H1 (cell line): ENCODE results near the gene IL31. TPM values are rescaled to one million over a fixed set of nuclear protein-coding genes. Genes with fewer than 3 reads are reported as not detected.

Experiments used
- CTCF ChIA-PET: fragments of 300-600 bp; sonication (Branson Sonifier 250); formaldehyde crosslinking; loops from one replicate; lab custom pipeline; 2021; ENCODE audit not compliant: partially characterized antibody; lab: Charles Lee
- POLR2A ChIA-PET: fragments of 300-600 bp; sonication (Branson Sonifier 250); formaldehyde crosslinking; loops from one replicate; lab custom pipeline; 2021; ENCODE audit warnings: inconsistent platforms; ENCODE audit not compliant: partially characterized antibody; lab: Charles Lee
- DNase-seq, 2 experiments: peaks; one replicate each; pipeline versions ENCODE4 v3.0.0 to v3.0.0-alpha.2; 2010 to 2022; ENCODE audit warnings: low spot score in 2 of 2, low read depth in 1 of 2, mixed read lengths in 1 of 2
- FAIRE-seq: peaks from 2 replicates; lab custom pipeline; 2011; peaks lifted over from hg19 to GRCh38; lab: Jason Lieb, UNC
- H2AFZ ChIP-seq: 2 replicates; pipeline ENCODE4 v1.8.1; 2012; ENCODE audit warnings: low read length, inconsistent platforms
- H2AK5ac ChIP-seq: 2 replicates; pipeline ENCODE4 v1.6.1; 2013; ENCODE audit warnings: low read depth, low read length
- H2BK120ac ChIP-seq: replicated peaks from 2 replicates; pipeline ENCODE3; 2013; ENCODE audit warnings: low read depth, low read length, inconsistent platforms
- H2BK12ac ChIP-seq: 2 replicates; pipeline ENCODE4 v1.6.1; 2013; ENCODE audit warnings: low read depth, low read length
- H2BK15ac ChIP-seq: 2 replicates; pipeline ENCODE4 v1.6.1; 2013; ENCODE audit warnings: low read length
- H2BK20ac ChIP-seq: 2 replicates; pipeline ENCODE4 v1.6.1; 2013; ENCODE audit warnings: low read length
- H2BK5ac ChIP-seq: 2 replicates; pipeline ENCODE4 v1.6.1; 2013; ENCODE audit warnings: low read depth, low read length
- H3K14ac ChIP-seq: 2 replicates; pipeline ENCODE4 v1.6.1; 2013; ENCODE audit warnings: inconsistent platforms; ENCODE audit not compliant: insufficient read length
- H3K18ac ChIP-seq: 2 replicates; pipeline ENCODE4 v1.6.1; 2013; ENCODE audit warnings: low read length; ENCODE audit errors: extremely low read depth
- H3K23ac ChIP-seq: 2 replicates; pipeline ENCODE4 v1.6.1; 2013; ENCODE audit warnings: inconsistent platforms; ENCODE audit not compliant: insufficient read length
- H3K23me2 ChIP-seq: 2 replicates; pipeline ENCODE4 v1.6.1; 2013; ENCODE audit warnings: low read depth, low read length
- H3K27ac ChIP-seq: 2 replicates; pipeline ENCODE4 v1.6.1; 2011; ENCODE audit warnings: low read depth, low read length, inconsistent platforms
- H3K27me3 ChIP-seq, 4 experiments: replicated peaks in 1 of 4; 1 replicate in 1 of 4; 2 replicates in 3 of 4; pipeline versions ENCODE4 v1.6.1 to v1.8.1; 2011 to 2013; ENCODE audit warnings: low read length in 3 of 4, mild to moderate bottlenecking in 3 of 4, inconsistent platforms in 2 of 4, mixed read lengths in 2 of 4, moderate library complexity in 1 of 4; ENCODE audit not compliant: control insufficient read depth in 3 of 4, insufficient read depth in 3 of 4; ENCODE audit errors: extremely low read depth in 1 of 4
- H3K36me3 ChIP-seq, 4 experiments: 2 replicates each; pipeline versions ENCODE4 v1.6.1 to v1.8.1; 2011 to 2013; ENCODE audit warnings: mild to moderate bottlenecking in 4 of 4, low read length in 3 of 4, moderate library complexity in 2 of 4, control low read depth in 1 of 4, inconsistent platforms in 1 of 4; ENCODE audit not compliant: insufficient read depth in 4 of 4, control insufficient read depth in 2 of 4
- H3K4ac ChIP-seq: replicated peaks from 2 replicates; pipeline ENCODE3; 2013; ENCODE audit warnings: low read length, low read depth, mixed read lengths, inconsistent platforms; ENCODE audit not compliant: insufficient read length
- H3K4me1 ChIP-seq, 4 experiments: replicated peaks in 1 of 4; 1 replicate in 1 of 4; 2 replicates in 3 of 4; pipeline versions ENCODE4 v1.6.1 to v1.8.1; 2011 to 2013; ENCODE audit warnings: low read length in 3 of 4, inconsistent platforms in 2 of 4, mixed read lengths in 1 of 4; ENCODE audit not compliant: insufficient read depth in 4 of 4, control insufficient read depth in 3 of 4
- H3K4me2 ChIP-seq, 2 experiments: 2 replicates each; pipeline versions ENCODE4 v1.6.1 to v1.8.1; 2011 to 2013; ENCODE audit warnings: low read depth in 2 of 2, low read length in 2 of 2, control low read depth in 1 of 2, inconsistent platforms in 1 of 2, mild to moderate bottlenecking in 1 of 2; ENCODE audit not compliant: insufficient read depth in 1 of 2
- H3K4me3 ChIP-seq, 4 experiments: fragments of 200-600, 300-600 bp in 1 of 4; sonication (generic), shearing (Covaris generic), sonication (Bioruptor Twin) in 1 of 4; 2 replicates each; pipeline versions ENCODE4 v1.5.1 to v1.8.1; 2011 to 2016; ENCODE audit warnings: low read length in 4 of 4, low read depth in 3 of 4, control low read depth in 2 of 4, inconsistent platforms in 2 of 4, mild to moderate bottlenecking in 2 of 4, mixed read lengths in 1 of 4, moderate library complexity in 1 of 4; ENCODE audit not compliant: insufficient read depth in 2 of 4; ENCODE audit errors: extremely low read depth in 1 of 4
- H3K56ac ChIP-seq: replicated peaks from 2 replicates; pipeline ENCODE3; 2013; ENCODE audit warnings: low read depth, mild to moderate bottlenecking, mixed read lengths, low read length, inconsistent platforms; ENCODE audit not compliant: insufficient read length
- H3K79me1 ChIP-seq: 2 replicates; pipeline ENCODE4 v1.6.1; 2013; ENCODE audit warnings: low read depth, low read length, control low read depth
- H3K79me2 ChIP-seq, 2 experiments: 2 replicates each; pipeline versions ENCODE4 v1.6.1 to v1.8.1; 2012 to 2013; ENCODE audit warnings: low read length in 2 of 2, mild to moderate bottlenecking in 2 of 2, inconsistent platforms in 1 of 2; ENCODE audit not compliant: insufficient read depth in 2 of 2, control insufficient read depth in 1 of 2
- H3K9ac ChIP-seq, 4 experiments: replicated peaks in 1 of 4; 1 replicate in 1 of 4; 2 replicates in 3 of 4; pipeline versions ENCODE4 v1.6.1 to v1.8.1; 2011 to 2013; ENCODE audit warnings: low read depth in 3 of 4, low read length in 3 of 4, control low read depth in 2 of 4, mild to moderate bottlenecking in 2 of 4, moderate library complexity in 2 of 4, inconsistent platforms in 1 of 4; ENCODE audit errors: extremely low read depth in 1 of 4
- H3K9me3 ChIP-seq, 2 experiments: 2 replicates each; pipeline versions ENCODE4 v1.6.1 to v1.8.1; 2012 to 2013; ENCODE audit warnings: mild to moderate bottlenecking in 2 of 2, moderate library complexity in 2 of 2, control low read depth in 1 of 2, inconsistent platforms in 1 of 2, low read depth in 1 of 2, low read length in 1 of 2, mixed read lengths in 1 of 2; ENCODE audit not compliant: insufficient read depth in 2 of 2
- H4K20me1 ChIP-seq, 2 experiments: replicated peaks in 1 of 2; 2 replicates each; pipeline versions ENCODE3 to v1.8.1; 2011 to 2013; ENCODE audit warnings: inconsistent platforms in 2 of 2, low read length in 2 of 2, mild to moderate bottlenecking in 1 of 2; ENCODE audit not compliant: insufficient read depth in 2 of 2, control insufficient read depth in 1 of 2
- H4K5ac ChIP-seq: 2 replicates; pipeline ENCODE4 v1.6.1; 2013; ENCODE audit warnings: low read length, low read depth, mixed read lengths, inconsistent platforms; ENCODE audit not compliant: insufficient read length
- H4K8ac ChIP-seq: 2 replicates; pipeline ENCODE4 v1.8.0; 2013; ENCODE audit warnings: mild to moderate bottlenecking, moderate library complexity, low read length, inconsistent platforms; ENCODE audit not compliant: insufficient read depth; ENCODE audit errors: extremely low read depth
- H4K91ac ChIP-seq: replicated peaks from 2 replicates; pipeline ENCODE3; 2013; ENCODE audit warnings: low read length, mixed read lengths, inconsistent platforms; ENCODE audit not compliant: insufficient read length
- ASH2L ChIP-seq: fragments of 200-600, 300-600 bp; sonication (generic); IDR thresholded peaks from one replicate; pipeline ENCODE4 v1.7.1; 2017; ENCODE audit warnings: low read length
- BCL11A ChIP-seq, 2 experiments: IDR thresholded peaks; one replicate each; pipeline ENCODE4 v1.6.1; 2011; ENCODE audit warnings: low read depth in 2 of 2, low read length in 2 of 2, mild to moderate bottlenecking in 2 of 2
- CEBPB ChIP-seq: IDR thresholded peaks from 2 replicates; pipeline ENCODE4 v1.6.1; 2012; ENCODE audit warnings: low read depth, low read length
- EP300 ChIP-seq, 2 experiments: IDR thresholded peaks; 1 replicate in 1 of 2; 2 replicates in 1 of 2; pipeline ENCODE4 v1.6.1; 2011 to 2012; ENCODE audit warnings: low read depth in 2 of 2, low read length in 2 of 2, mild to moderate bottlenecking in 2 of 2, borderline replicate concordance in 1 of 2, inconsistent platforms in 1 of 2, moderate library complexity in 1 of 2
- HDAC2 ChIP-seq, 2 experiments: fragments of 300-600 bp in 1 of 2; sonication (generic) in 1 of 2; IDR thresholded peaks; 2 replicates each; pipeline ENCODE4 v1.6.1; 2011 to 2012; ENCODE audit warnings: low read depth in 2 of 2, low read length in 2 of 2, mild to moderate bottlenecking in 2 of 2, moderate library complexity in 2 of 2, borderline replicate concordance in 1 of 2, inconsistent platforms in 1 of 2
- JUN ChIP-seq: IDR thresholded peaks from 2 replicates; pipeline ENCODE4 v1.6.1; 2011; ENCODE audit warnings: low read depth, mild to moderate bottlenecking, improper control_type of control experiment, low read length
- NRF1 ChIP-seq: IDR thresholded peaks from 2 replicates; pipeline ENCODE4 v1.6.1; 2011; ENCODE audit warnings: mild to moderate bottlenecking, low read depth, low read length, improper control_type of control experiment
- RBBP5 ChIP-seq: IDR thresholded peaks from 2 replicates; pipeline ENCODE4 v1.7.1; 2012; ENCODE audit warnings: low read depth, mild to moderate bottlenecking, inconsistent platforms, low read length, moderate library complexity, borderline replicate concordance
- RNF2 ChIP-seq: fragments of 200-900, 300-1000 bp; sonication (generic); IDR thresholded peaks from 2 replicates; pipeline ENCODE4 v1.7.1; 2016; ENCODE audit warnings: borderline replicate concordance, low read depth, mild to moderate bottlenecking, antibody characterized with exemption, low read length; ENCODE audit not compliant: poor library complexity, severe bottlenecking; ENCODE audit errors: missing control alignments
- RXRA ChIP-seq: IDR thresholded peaks from 2 replicates; pipeline ENCODE4 v1.6.1; 2011; ENCODE audit warnings: low read depth, mild to moderate bottlenecking, low read length, moderate library complexity; ENCODE audit not compliant: insufficient read depth
- SIX5 ChIP-seq: IDR thresholded peaks from 2 replicates; pipeline ENCODE4 v1.6.1; 2011; ENCODE audit warnings: mild to moderate bottlenecking, low read depth, low read length
- SRF ChIP-seq: IDR thresholded peaks from 2 replicates; pipeline ENCODE4 v1.6.1; 2011; ENCODE audit warnings: mild to moderate bottlenecking, low read depth, low read length, moderate library complexity
- TAF1 ChIP-seq: IDR thresholded peaks from 2 replicates; pipeline ENCODE4 v1.6.1; 2011; ENCODE audit warnings: mild to moderate bottlenecking, low read depth, low read length
- TAF7 ChIP-seq: optimal IDR thresholded peaks from 2 replicates; pipeline ENCODE3; 2011; ENCODE audit warnings: low read depth, mild to moderate bottlenecking, inconsistent platforms, low read length, moderate library complexity, borderline replicate concordance
- YY1 ChIP-seq: IDR thresholded peaks from 2 replicates; pipeline ENCODE4 v1.6.1; 2011; ENCODE audit warnings: low read depth, mild to moderate bottlenecking, low read length
- WGBS, 2 experiments: shearing (Covaris generic) in 1 of 2; methylation state at CpG; one replicate each; pipeline versions ENCODE4 v1.1.6 to v1.1.7; 2013 to 2015; ENCODE audit warnings: low lambda C conversion rate in 2 of 2, mixed read lengths in 2 of 2, inconsistent platforms in 1 of 2, low coverage in 1 of 2, missing lambda C conversion rate in 1 of 2; ENCODE audit not compliant: insufficient replicate concordance in 2 of 2, insufficient coverage in 1 of 2, insufficient read length in 1 of 2; ENCODE audit errors: extremely low coverage in 1 of 2, missing lambda C conversion rate in 1 of 2; 5-methylcytosine and 5-hydroxymethylcytosine counted together
- polyA plus RNA-seq, 7 experiments: library from polyadenylated mRNA; depleted of rRNA in 3 of 7; stranded (reverse) in 5 of 7; unstranded in 2 of 7; fragments of >200 nt in 5 of 7; fragments of 200-250 nt in 2 of 7; gene quantifications; 1 replicate in 5 of 7; 2 replicates in 1 of 7; 4 replicates in 1 of 7; pipeline versions ENCODE4 v1.2.1 to v1.2.3, GENCODE V29; 2011 to 2013; ENCODE audit warnings: missing spikeins in 2 of 7, mixed read lengths in 2 of 7
- total RNA-seq: library from RNA; stranded (reverse); fragmentation: NEBNext Ultra II Directional; extraction: Animal tissue kit (Norgen Biotek cat#: 25700); gene quantifications from 2 replicates; pipeline ENCODE4 v1.2.1, GENCODE V29; 2021

IL31 gene
- total and polyA plus RNA-seq, 2 of the 8 experiments (the other 6 are each of a cell fraction or from before 2014, with no cell fraction given) = not detected

GRCh38 chr12:122197612-122197966, 23.6 kb upstream of the IL31 start:
- no peak overlapping the region for H2AK5ac ChIP-seq
- no peaks in the 10 kb centered on the region for H3K4me1 ChIP-seq
- H2BK12ac ChIP-seq = no peak overlapping the region
- H3K27ac ChIP-seq = no peak overlapping the region
- H3K18ac ChIP-seq = no peak overlapping the region
- no peaks in the 10 kb centered on the region for H3K79me2 ChIP-seq
- no peak overlapping the region for H3K4me2 ChIP-seq
- no peak overlapping the region for H3K23ac ChIP-seq
- peaks cover 0 to 7% (median 1%) of the 10 kb centered on the region in 4 experiments; a peak in 2 of 7 replicates for H3K27me3 ChIP-seq
- H4K8ac ChIP-seq = no peak overlapping the region
- DNase-seq (no peak), FAIRE-seq (no peak)
- no peak overlapping the region for H3K4ac ChIP-seq
- no peaks in the 10 kb centered on the region for H4K20me1 ChIP-seq
- no peaks in the 10 kb centered on the region for H3K9me3 ChIP-seq
- no peak overlapping the region for H3K56ac ChIP-seq
- no peak overlapping the region for H2BK20ac ChIP-seq
- H4K91ac ChIP-seq = no peak overlapping the region
- CTCF ChIA-PET = no interaction called here
- no peak overlapping the region for H3K4me3 ChIP-seq
- no peak overlapping the region for H2BK15ac ChIP-seq
- WGBS, 2 experiments = 100% methylated on average over 1 of the region's 1 CpG; no CpG with 5 or more reads in 1 of the 2 experiments
- no peak overlapping the region for H2BK120ac ChIP-seq
- H3K9ac ChIP-seq = no peak overlapping the region
- no peak overlapping the region for H2BK5ac ChIP-seq
- no peaks in the 10 kb centered on the region for H3K79me1 ChIP-seq
- H3K14ac ChIP-seq = no peak overlapping the region
- POLR2A ChIA-PET = no interaction called here
- no peak overlapping the region for H4K5ac ChIP-seq
- H3K23me2 ChIP-seq = no peaks in the 10 kb centered on the region
- H3K36me3 ChIP-seq = no peaks in the 10 kb centered on the region
- no peak overlapping the region for H2AFZ ChIP-seq
- TF ChIP-seq RNF2 (no peak), ASH2L (no peak), NRF1 (no peak), HDAC2 (IDR thresholded peaks at IDR 0.05; ENCODE audit: borderline replicate concordance in 1 of 2, low read depth in 2 of 2, low read length in 2 of 2) (no peak), RBBP5 (no peak), JUN (no peak), CEBPB (no peak), BCL11A (IDR thresholded peaks at IDR 0.05; ENCODE audit: low read depth in 2 of 2, low read length in 2 of 2) (no peak), EP300 (IDR thresholded peaks at IDR 0.05; ENCODE audit: borderline replicate concordance in 1 of 2, low read depth in 2 of 2, low read length in 2 of 2) (no peak), RXRA (no peak), TAF7 (no peak), SIX5 (no peak), TAF1 (no peak), SRF (no peak), YY1 (no peak)
